ENCODE data around the gene CTNND2.

GRCh38 chr5:11449217-11449616 lies 455.0 kb downstream of the CTNND2 start:
- TF ChIP-seq CTCF (IDR thresholded peaks at IDR 0.05; ENCODE audit: borderline replicate concordance, extremely low read depth, low read length, poor library complexity, severe bottlenecking): no peak
- no peak for TF ChIP-seq EZH2 (IDR thresholded peaks at IDR 0.05; ENCODE audit: borderline replicate concordance, low read depth, low read length, severe bottlenecking)

Measured in DND-41 (cell line).